Right lung (tissue), 5 donors: ENCODE results near the gene EFCAB6. TPM values are rescaled to one million over a fixed set of nuclear protein-coding genes. Genes with fewer than 3 reads are reported as not detected.
"Not testable (repeated sequence)": the region's sequence is repeated elsewhere in the genome, so short reads cannot be mapped to it uniquely, and the experiment has no call there.

Experiments used
- DNase-seq, 2 donors: peaks; one replicate each; pipeline ENCODE4 v3.0.0-alpha.2; 2013
- polyA plus RNA-seq, 5 donors: library from polyadenylated mRNA; unstranded; fragments of 120-200 nt; gene quantifications; one replicate each; pipeline versions ENCODE4 v1.2.1 to v1.2.3, GENCODE V29; 2013; ENCODE audit warnings: inconsistent platforms in 1 of 5, low replicate concordance in 1 of 5; ENCODE audit not compliant: insufficient read length in 5 of 5, insufficient read depth in 1 of 5

Gene EFCAB6
- polyA plus RNA-seq, 5 donors = 3.4 to 5.9 (median 3.9) TPM

DNA sequence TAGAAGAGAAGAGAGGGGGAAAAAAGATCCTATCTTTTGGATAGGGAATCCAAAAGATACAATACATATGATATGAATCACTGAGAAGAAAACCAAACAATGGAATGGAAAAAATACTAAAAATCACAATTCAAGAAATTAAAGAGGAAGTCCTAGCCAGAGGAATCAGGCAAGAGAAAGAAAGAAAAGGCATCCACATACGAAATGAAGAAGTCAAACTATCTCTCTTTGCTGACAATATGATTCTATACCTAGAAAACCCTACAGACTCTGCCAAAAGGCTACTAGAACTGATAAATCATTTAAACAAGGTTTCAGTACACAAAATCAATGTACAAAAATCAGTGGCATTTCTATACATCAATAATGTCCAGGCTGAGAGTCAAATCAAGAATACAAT is 91.4 kb downstream of the EFCAB6 start:
- no peak for DNase-seq

- no peak for DNase-seq
These were observed 98.0 kb downstream of the EFCAB6 start for GRCh38 chr22:43714104-43714503.

DNA sequence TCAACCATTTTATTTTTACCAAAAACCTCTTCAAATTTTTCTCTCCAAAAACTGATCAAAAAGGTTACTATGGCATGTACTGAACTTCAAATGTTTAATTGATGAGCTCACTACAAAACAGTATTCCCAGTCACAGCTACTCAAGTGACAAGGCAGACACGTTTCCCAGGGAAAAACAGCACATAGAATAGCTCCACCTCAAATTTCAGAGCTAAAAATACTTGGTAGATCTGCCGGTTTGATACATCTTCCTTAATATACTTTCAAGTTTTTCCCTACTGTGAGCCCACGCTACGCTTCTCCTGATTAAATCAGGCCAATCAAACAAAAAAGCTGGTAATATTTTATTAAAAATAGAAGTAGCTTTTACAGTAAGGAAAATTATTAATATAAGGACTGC is 100.4 kb downstream of the EFCAB6 start:
- DNase-seq = no peak

GRCh38 chr22:43707648-43708047 is 104.5 kb downstream of the EFCAB6 start:
- no peak for DNase-seq

DNA sequence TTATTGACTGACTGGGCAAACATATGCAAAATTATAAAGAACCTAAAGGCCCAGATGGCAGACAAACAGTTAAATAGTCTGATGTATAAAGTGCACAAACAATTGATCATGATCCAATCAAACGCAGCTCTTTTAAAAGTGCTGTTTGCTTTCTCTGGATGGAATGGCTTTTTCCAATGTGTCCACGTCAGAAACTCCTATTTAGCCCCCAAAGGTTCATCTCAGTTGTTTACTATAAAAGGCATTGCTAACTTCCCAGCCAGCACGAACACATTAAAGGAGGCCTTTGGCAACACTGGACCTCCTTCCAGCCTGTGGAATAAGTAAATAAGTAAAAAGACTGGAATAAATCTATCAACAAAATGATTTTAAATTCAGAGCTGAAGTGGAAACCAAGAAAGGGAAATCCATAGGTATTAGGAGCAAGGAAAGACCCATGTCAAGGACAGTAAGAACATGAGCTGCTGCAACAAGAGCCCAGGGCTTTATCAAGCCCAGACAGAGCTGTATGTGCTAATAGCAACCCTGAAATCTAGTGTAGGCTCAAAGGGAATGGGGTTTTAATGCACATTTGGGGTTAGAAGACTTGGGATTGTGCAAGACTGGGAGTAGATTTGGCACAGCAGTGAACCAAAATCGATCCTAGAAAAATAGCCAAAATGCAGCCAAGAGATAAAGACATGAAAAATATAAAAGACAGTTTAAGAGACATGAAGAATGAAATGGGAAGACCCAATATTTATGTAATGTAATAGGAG is 105.4 kb downstream of the EFCAB6 start:
- DNase-seq = no peak

DNA sequence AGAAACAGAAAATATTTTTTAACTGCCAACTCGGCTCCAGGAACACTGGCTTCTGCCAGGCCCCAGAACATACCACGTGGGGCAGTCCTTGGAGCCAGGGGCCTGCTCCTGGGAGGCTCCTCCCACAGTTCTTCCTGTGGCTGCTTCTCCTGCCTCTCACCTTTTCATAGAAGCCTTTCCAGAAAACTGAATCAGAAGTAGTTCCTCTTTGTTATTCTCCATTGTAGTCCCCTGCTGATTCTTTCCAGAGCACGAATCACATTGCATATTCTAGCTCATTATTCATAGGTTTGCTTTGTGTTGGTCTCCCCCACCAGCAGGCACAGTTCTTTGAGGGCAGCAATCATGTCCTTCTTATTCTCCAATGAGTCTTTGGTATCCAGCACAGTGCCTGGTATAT is 106.0 kb downstream of the EFCAB6 start:
- DNase-seq = no peak

- DNase-seq = no peak
These were observed 108.1 kb downstream of the EFCAB6 start for GRCh38 chr22:43704051-43704450.

GRCh38 chr22:43698403-43698802 is 113.7 kb downstream of the EFCAB6 start:
- no peak for DNase-seq

- DNase-seq = no peak
These were observed 114.2 kb downstream of the EFCAB6 start for GRCh38 chr22:43697894-43698293.

- no peak for DNase-seq
These were observed 118.9 kb downstream of the EFCAB6 start for GRCh38 chr22:43693249-43693648.

- DNase-seq = no peak
These were observed 122.7 kb downstream of the EFCAB6 start for GRCh38 chr22:43689356-43689755.

DNA sequence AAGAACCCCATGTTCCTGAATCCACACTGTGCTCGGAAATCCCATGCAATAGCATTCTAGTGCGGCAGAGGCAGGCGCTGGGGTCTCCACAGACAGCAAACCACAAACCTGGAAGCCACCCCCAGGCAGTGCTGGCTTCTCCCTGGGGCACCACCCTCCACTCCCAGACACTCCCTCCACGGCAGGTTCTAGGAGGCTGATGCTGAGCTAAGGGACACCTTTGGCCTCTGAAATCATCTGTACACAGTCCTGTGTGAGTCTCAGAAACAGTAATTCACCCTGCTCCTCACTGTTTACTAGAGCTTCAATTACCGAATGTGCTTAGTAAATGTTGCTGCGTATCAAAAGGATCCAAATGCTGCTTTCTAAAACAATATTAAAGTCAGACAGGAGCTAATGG is 129.3 kb downstream of the EFCAB6 start:
- no peak for DNase-seq

DNA sequence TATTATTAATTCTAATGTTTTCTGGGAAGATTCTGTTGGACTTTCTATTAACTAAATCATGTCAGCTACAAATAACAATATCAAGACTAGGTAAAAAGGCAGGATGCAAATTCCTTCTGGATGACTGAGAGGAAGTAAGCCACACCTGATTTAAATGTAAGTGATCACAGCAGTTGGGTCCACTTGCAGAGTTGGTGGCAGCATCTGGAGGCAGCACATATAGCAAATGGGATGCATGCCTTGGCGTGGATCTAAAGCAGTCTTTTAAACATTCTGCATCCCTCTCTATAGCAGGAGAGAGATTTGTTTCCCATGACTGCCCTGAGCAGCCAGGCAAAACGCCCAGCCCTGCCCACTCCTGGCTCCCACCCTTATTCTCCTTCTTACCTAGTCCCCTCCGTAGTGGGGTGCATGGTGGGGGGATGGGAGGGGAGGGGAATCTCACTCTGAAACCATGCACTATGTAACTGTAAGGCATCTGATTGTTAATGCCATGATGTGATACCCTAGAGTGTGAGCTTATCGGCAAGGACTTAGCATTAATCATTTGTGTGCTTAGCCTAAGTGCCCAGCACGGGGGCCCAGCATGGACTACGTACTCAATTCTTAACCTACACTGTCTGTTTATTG is 130.3 kb downstream of the EFCAB6 start:
- no peak for DNase-seq

- DNase-seq = no peak
These were observed 141.6 kb downstream of the EFCAB6 start for GRCh38 chr22:43670513-43670912.

- no peak for DNase-seq
These were observed 142.9 kb downstream of the EFCAB6 start for GRCh38 chr22:43669190-43669589.

GRCh38 chr22:43667656-43668055 is 144.4 kb downstream of the EFCAB6 start:
- no peak for DNase-seq

DNA sequence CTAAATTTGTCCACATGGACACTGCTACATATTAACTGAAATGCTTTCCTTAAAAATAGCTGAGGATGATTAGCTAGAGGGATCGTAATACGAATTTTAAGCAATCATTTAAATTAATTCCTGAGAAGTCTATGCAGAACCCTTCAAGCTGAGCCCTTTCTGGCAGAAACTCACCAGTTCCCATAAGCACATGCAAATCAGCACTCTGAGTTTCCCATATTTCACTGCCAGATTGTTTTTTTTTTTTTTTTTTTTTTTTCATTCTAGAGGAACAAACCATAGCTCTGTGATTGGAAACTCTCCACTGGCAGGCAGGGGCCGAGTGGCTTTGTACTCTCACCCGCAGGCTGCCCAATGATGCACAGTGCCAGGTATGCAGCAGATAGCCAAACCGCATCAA is 145.6 kb downstream of the EFCAB6 start:
- DNase-seq = no peak

GRCh38 chr22:43658823-43659222 is 153.3 kb downstream of the EFCAB6 start:
- DNase-seq = no peak

- DNase-seq = not testable (repeated sequence)
These were observed 155.5 kb downstream of the EFCAB6 start for GRCh38 chr22:43656581-43656980.

DNA sequence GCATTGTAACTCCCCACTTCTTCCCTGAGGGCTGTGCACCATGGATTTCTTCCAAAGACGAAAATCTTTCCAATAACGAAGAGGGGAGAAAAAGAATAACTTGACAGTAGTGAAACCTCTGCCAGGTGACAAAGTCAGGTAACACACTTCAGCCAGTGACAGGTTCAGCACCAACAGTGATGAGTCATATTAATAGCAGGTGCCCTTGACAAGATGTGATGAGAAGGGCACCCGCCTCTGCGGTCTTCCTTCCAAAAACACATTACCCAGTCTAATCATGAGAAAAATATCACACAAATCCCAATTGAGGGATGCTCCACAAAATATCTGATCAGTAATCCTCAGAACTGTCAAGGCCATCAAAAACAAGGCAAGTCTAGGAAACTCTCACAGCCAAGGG is 157.8 kb downstream of the EFCAB6 start:
- no peak for DNase-seq

DNA sequence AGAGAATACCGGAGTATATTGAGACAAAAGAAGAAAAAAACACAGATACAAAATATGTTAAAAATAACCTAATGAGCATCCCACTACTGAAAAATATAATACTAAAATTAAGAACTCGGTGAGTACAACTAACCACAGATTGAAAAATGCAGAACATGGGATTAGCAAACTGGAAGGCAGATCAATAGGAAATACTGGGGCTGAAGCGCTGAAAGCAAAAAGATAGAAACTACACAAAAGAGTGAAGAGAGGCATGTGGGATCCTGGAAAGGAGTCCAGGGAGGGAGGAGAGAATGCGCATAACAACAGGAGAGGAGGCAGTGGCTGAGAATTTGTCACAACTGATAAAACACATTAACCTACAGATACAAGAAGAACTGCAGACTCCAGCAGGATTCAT is 159.3 kb downstream of the EFCAB6 start:
- DNase-seq = no peak

- no peak for DNase-seq
These were observed 168.7 kb downstream of the EFCAB6 start for GRCh38 chr22:43643387-43643786.

- no peak for DNase-seq
These were observed 169.5 kb downstream of the EFCAB6 start for GRCh38 chr22:43642319-43643206.
